Ovary (tissue), 9 donors: ENCODE measurements around the gene LAMC3. TPM values are rescaled to one million over a fixed set of nuclear protein-coding genes. Genes with fewer than 3 reads are reported as not detected.

ENCODE experiments used
- DNase-seq, 5 donors: peaks; one replicate each; pipeline ENCODE4 v3.0.0-alpha.2; 2019 to 2020
- H3K27ac ChIP-seq, 2 donors: fragments of 200-600 bp; one replicate each; pipeline versions ENCODE4 v1.5.1 to v1.8.0; 2019 to 2022
- H3K27me3 ChIP-seq: fragments of 200-600 bp; one replicate; pipeline ENCODE4 v1.8.0; 2022
- H3K36me3 ChIP-seq: fragments of 200-600 bp; sonication (generic); one replicate; pipeline ENCODE4 v1.5.1; 2019
- H3K4me1 ChIP-seq: one replicate; pipeline ENCODE4 v1.8.1; 2013; ENCODE audit warnings: mild to moderate bottlenecking, moderate library complexity; ENCODE audit not compliant: insufficient read depth
- H3K4me3 ChIP-seq: fragments of 200-600 bp; sonication (generic); one replicate; pipeline ENCODE4 v1.5.1; 2017
- H3K9me3 ChIP-seq, 2 donors: fragments of 200-600 bp in 1 of 2; sonication (generic) in 1 of 2; one replicate each; pipeline versions ENCODE4 v1.5.1 to v1.8.1; 2013 to 2019; ENCODE audit warnings: mild to moderate bottlenecking in 1 of 2, moderate library complexity in 1 of 2
- CTCF ChIP-seq, 3 donors: fragments of 450-650 bp in 2 of 3; fragments of 200-600 bp in 1 of 3; IDR thresholded peaks; one replicate each; pipeline versions ENCODE4 v1.5.1 to v1.8.0; 2016 to 2022; ENCODE audit warnings: antibody characterized with exemption in 3 of 3, mild to moderate bottlenecking in 1 of 3
- EP300 ChIP-seq: sonication (generic); formaldehyde crosslinking; IDR thresholded peaks from one replicate; pipeline ENCODE4 v1.6.1; 2017; ENCODE audit warnings: antibody characterized with exemption
- POLR2A ChIP-seq: fragments of 450-650 bp; IDR thresholded peaks from one replicate; pipeline ENCODE4 v1.6.1; 2017; ENCODE audit warnings: antibody characterized with exemption, mild to moderate bottlenecking, moderate library complexity
- WGBS, 3 donors: extraction: QIAGEN DNeasy Blood & Tissue Kit in 1 of 3; methylation state at CpG; one replicate each; pipeline versions ENCODE4 v1.1.5 to v1.1.7; 2013 to 2017; 5-methylcytosine and 5-hydroxymethylcytosine counted together
- intact Hi-C, 4 donors: fragments of 100-400 bp; cut with DNase I; formaldehyde crosslinking; loops; one replicate each; pipeline versions ENCODE4 v1.11.0 to v1.15.1; 2022 to 2023
- polyA plus RNA-seq, 2 donors: library from polyadenylated mRNA; stranded (reverse); fragments of 200-250 nt in 1 of 2; fragments of 350-450 nt in 1 of 2; fragmentation: Illumina TruSeq in 1 of 2; extraction: RNeasy Lipid Tissue Mini Kit (QIAGEN cat#74804) in 1 of 2; gene quantifications; one replicate each; pipeline ENCODE4 v1.2.3, GENCODE V29; 2013 to 2014
- total RNA-seq, 7 donors: library from RNA; depleted of rRNA in 2 of 7; stranded (reverse); fragments of >200 nt in 2 of 7; fragmentation: NEBNext Ultra II Directional in 3 of 7; extraction: Animal tissue kit (Norgen Biotek cat#: 25700) in 3 of 7; gene quantifications; one replicate each; pipeline versions ENCODE4 v1.1.0 to v1.2.4, GENCODE V29; 2016 to 2023
- donor health status: DM: no; HTN: no; CAD: no; lungs with moderate emphysema.
- donor health status: DM: no; HTN: no; CAD: no.
- donor health status: Bipolar disorder and iron deficiency.
- donor health status: DM: yes; HTN: yes; CAD: no.
- donor health status: DM: no; HTN: no; CAD: no.
- donor health status: DM: yes; HTN: yes; CAD: no.

Gene LAMC3
- total and polyA plus RNA-seq, 9 donors: 0.48 to 5.7 (median 1.8) TPM

GRCh38 chr9:130970052-130970451 is 38.9 kb upstream of the LAMC3 start:
- H3K4me1 ChIP-seq: no peaks in the 10 kb centered on the region
- H3K9me3 ChIP-seq: no peaks in the 10 kb centered on the region
- no peaks in the 10 kb centered on the region for H3K36me3 ChIP-seq
- H3K27me3 ChIP-seq: no peaks in the 10 kb centered on the region
- intact Hi-C loops: no loop called here
- no peak overlapping the region for H3K4me3 ChIP-seq
- TF ChIP-seq POLR2A (no peak), EP300 (no peak), CTCF (IDR thresholded peaks at IDR 0.05) (no peak)
- 83 to 89% (median 87%) methylated on average over 12 of the region's 12 CpGs for WGBS, 3 donors
- H3K27ac ChIP-seq: no peak overlapping the region
- DNase-seq: no peak

GRCh38 chr9:130970855-130971254 is 38.1 kb upstream of the LAMC3 start:
- 68 to 72% (median 68%) methylated on average over 3 of the region's 3 CpGs for WGBS, 3 donors

GRCh38 chr9:130971294-130971849 is 37.6 kb upstream of the LAMC3 start:
- Histone ChIP-seq H3K4me3 (no peak overlapping the region), H3K36me3 (no peaks in the 10 kb centered on the region), H3K4me1 (no peaks in the 10 kb centered on the region), H3K27ac (no peak overlapping the region), H3K9me3 (no peaks in the 10 kb centered on the region), H3K27me3 (no peaks in the 10 kb centered on the region)
- intact Hi-C loops: no loop called here
- TF ChIP-seq EP300 (no peak), POLR2A (no peak), CTCF (IDR thresholded peaks at IDR 0.05) (no peak)
- WGBS, 3 donors: 59 to 66% (median 59%) methylated on average over 12 of the region's 12 CpGs
- DNase-seq: no peak

More at GRCh38 chr9:130970855-130971254, 38.1 kb upstream of the LAMC3 start:
- Histone ChIP-seq H3K9me3 (no peaks in the 10 kb centered on the region), H3K27ac (no peak overlapping the region), H3K4me3 (no peak overlapping the region), H3K4me1 (no peaks in the 10 kb centered on the region), H3K27me3 (no peaks in the 10 kb centered on the region), H3K36me3 (no peaks in the 10 kb centered on the region)
- TF ChIP-seq CTCF (IDR thresholded peaks at IDR 0.05): no peak
- no peak for TF ChIP-seq EP300
- no peak for TF ChIP-seq POLR2A
- DNase-seq: no peak
- intact Hi-C loops: no loop called here

GRCh38 chr9:130972277-130972956 is 36.6 kb upstream of the LAMC3 start:
- H3K27me3 ChIP-seq: no peaks in the 10 kb centered on the region
- no peak overlapping the region for H3K4me3 ChIP-seq
- H3K27ac ChIP-seq: no peak overlapping the region
- no peaks in the 10 kb centered on the region for H3K4me1 ChIP-seq
- no peaks in the 10 kb centered on the region for H3K9me3 ChIP-seq
- TF ChIP-seq CTCF (IDR thresholded peaks at IDR 0.05) (no peak), POLR2A (no peak), EP300 (no peak)
- WGBS, 3 donors: 58 to 68% (median 61%) methylated on average over 6 of the region's 6 CpGs
- no peaks in the 10 kb centered on the region for H3K36me3 ChIP-seq
- no peak for DNase-seq
- intact Hi-C loops: no loop called here
